ENCODE measurements around the gene TMEM131.

TMEM131 gene

GRCh38 chr2:97992836-97993825 is 2.6 kb downstream of the TMEM131 start:
- no peak for DNase-seq (ENCODE audit: low spot score)

GRCh38 chr2:97991081-97991856 is 4.5 kb downstream of the TMEM131 start:
- no peak for DNase-seq (ENCODE audit: low spot score)

- no peak for DNase-seq (ENCODE audit: low spot score)
Observed at GRCh38 chr2:97988722-97989121, 7.0 kb downstream of the TMEM131 start.

- no peak for DNase-seq (ENCODE audit: low spot score)
Observed at GRCh38 chr2:97985998-97986397, 9.8 kb downstream of the TMEM131 start.

DNA sequence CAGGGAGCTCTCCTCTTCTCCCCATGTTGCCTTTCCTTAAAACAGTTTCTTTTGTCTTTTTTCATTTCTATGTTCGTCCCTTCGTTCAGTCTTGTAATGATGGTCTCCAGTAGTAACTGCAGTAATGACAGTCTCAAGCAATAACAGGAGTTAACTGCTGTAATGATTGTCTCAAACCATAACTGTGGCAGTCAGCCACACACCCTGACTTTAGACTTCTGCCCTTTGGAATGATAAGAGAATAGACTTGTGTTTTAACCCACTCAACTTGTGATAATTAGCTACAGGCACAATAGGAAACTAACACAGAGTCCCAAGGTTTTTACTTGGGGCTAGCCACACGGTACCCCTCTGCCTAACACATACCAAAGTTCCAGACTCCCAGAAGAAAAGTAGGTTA is 12.1 kb downstream of the TMEM131 start:
- no peak for DNase-seq (ENCODE audit: low spot score)

DNA sequence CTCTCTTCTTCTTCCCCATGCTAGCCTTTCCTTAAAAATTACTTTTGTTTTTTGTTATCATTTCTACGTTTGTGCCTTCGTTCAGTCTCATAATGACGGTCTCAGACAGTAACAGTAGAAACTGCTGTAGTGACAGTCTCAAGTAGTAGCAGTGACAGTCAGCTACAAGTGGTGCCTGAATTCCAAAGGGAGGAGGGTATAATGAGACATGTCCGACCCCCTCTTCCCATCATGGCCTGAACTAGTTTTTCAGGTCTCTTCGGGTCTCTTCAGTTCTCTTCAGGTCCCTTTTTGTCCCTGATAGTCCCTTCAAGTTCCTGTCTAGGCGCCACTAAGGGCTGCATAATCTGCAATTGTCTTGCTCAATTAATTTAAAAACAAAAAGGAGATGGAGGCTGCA is 12.6 kb downstream of the TMEM131 start:
- no peak for DNase-seq (ENCODE audit: low spot score)

- DNase-seq (ENCODE audit: low spot score): no peak
Observed at GRCh38 chr2:97982621-97983020, 13.1 kb downstream of the TMEM131 start.

DNA sequence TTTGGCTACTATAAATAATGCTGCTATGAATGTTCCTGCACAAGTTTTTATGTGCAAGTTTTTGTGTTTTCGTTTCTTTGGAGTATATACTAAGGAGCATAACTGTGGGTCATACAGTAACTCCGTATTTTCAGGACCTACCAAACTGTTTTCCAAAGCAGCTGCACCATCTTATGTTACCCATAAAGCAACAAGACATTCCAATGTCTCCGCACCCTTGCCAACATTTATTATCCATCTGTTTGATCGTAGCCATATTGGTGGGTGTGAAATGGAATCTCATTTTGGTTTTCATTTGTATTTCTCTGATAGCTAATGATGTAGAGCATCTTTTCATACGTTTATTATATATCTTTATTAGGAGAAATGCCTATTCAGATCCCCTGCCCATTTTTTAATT is 13.8 kb downstream of the TMEM131 start:
- DNase-seq (ENCODE audit: low spot score): no peak

GRCh38 chr2:97979904-97980303 is 15.8 kb downstream of the TMEM131 start:
- no peak for DNase-seq (ENCODE audit: low spot score)

DNA sequence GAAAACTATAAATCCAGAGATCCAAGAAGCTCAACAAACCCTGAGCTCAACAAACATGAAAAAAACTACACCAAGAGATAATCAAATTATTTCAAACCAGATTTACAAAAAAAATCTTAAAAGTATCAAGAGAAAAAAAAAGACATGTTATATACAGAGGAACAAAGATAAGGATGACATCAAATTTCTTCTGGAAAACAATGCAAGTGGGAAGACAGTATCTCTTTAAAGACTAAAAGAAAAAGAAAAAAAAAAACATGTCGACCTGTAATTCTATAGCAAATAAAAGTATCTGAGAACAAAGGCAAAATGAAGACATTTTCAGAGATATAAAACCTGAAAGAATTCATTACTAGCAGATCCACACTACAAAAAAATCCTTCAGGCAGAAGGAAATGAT is 21.3 kb downstream of the TMEM131 start:
- DNase-seq (ENCODE audit: low spot score): no peak

DNA sequence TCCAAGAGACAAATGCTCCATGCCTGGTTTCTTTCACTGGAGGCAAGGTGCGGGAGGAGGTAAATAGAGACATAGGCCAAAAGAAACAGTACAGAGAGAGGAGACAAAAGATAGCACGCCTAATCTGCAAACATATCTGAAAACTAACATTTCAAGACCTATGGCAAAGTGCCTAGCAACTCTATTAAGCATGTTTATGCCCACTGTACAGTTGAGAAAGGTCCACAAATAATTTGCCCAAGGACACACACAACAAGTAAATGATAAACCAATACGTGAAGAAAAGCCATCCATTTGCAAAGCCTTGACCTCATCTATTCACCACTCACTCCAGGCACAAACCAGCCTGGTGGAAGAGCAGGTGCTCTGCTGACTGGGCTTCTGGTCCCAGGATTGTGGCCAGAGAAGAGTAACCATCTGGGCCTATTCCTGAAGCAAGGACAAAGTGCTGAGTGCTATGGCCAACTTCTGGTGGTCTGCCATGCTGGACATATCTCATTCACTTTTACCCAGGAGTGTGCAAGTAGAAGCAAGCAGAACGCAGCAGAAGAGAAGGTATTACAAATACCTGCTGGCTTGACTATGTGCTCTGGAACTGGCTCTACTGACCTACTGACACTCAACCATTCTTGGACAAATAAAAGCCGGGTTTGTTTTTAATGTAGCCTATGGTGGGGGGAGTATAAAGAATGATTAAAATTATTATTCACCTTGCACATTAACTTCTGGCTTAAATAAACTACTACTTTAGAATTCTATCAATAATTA is 25.3 kb downstream of the TMEM131 start:
- DNase-seq (ENCODE audit: low spot score): peak; percentile 32

DNA sequence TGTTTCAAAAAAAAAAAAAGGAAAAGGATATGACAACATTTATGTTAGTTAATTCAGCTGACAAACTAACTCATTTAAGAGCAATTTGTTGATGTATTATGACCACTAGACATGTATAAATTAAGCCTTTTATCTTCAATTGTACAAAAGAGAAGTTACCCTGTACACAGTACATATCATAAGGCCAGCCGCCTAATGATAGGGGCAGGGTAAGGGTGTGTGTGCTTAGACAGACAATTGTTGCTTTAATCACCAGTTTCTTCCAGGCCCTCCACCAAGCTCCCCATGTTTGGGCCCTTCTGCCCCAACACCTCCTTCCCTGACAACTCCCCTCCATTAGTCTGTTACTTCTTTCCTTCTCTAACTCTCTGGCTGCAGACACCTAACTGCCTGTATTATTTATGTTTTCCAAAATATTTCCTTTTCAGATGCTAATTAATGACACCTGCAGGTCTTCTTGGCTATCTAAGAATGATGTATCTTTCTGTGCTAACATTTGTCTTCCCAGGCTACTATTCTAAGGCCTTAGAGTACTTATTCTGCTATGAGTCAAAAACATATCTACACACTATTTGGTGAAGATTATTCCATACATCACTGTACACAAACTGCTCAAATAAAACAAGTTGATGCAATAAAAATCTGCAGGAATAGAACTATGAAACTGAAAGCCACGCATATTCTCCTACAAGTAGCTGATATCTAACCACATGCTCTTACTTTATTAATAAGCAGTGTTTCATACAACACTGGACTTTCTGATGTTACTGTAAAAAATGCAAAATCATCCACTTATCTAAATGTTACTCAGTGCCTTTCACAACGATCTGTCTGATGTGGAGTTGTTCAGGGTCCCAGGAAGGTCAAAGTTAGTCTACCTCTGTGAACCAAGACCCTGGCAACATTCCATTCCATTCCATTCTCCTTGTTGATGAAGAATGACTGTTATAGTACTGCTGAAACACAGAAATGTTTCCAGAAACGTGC is 26.4 kb downstream of the TMEM131 start:
- no peak for DNase-seq (ENCODE audit: low spot score)

DNA sequence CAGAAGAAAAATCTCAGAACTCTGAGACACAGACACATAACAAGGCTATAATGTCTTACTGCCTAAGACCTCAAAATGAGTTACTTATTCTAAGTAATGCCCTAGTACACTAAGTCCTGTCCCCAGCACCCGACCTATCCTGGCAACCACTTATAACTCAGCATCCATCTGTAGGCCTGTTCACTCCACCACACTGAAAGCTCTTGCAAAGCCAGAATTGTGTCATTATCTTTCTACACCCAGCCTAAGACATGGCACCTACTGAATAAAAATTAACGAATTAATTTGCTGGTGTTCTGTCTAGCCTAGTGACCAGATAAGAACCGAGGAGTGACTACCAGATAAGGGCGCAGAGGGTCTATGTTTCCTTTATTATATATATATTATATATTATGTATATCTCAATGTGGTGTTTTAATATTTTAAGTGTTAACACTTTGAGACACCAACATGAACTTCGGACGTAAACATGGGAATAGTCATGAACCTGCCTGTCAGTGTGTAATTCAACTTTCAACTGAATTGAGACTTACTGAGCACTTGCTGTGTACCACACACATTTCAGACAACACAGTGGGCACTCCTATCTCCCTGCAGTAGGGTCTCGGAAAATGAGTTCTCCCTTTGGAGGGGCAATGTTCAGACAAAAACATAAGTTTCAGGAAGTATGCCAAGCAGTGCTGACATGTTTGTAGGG is 27.7 kb downstream of the TMEM131 start:
- DNase-seq (ENCODE audit: low spot score): no peak

- DNase-seq (ENCODE audit: low spot score): no peak
Observed at GRCh38 chr2:97967216-97967592, 28.5 kb downstream of the TMEM131 start.

DNA sequence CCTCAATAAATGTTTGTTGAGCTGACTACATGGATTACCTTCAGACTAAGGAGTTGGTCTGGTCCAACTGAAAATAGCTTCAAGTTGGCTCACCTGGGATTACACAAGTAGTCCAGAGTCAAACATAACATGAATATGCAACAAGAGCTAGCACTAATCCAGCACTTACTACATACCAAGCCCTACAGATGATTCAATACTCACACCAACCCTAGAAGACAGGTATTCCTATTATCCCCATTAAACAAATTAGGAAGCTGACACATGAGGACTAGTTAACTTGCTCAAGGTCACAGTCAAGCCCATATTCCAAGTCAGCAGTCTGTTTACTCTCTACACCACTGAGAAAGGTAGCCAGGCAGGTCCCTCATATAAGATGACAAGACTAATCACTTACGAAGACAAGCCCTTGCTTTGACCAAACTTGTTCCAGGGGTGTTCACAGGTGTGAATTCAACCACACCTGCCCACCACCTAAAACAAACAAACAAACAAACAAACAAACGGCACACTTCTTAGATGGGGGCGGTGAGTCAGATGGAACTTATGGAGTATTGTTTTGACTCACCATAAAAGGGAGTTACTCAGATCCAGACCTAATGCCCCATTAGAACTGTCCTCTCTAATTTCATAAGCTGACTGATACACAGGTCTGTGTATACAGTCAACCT is 29.1 kb downstream of the TMEM131 start:
- no peak for DNase-seq (ENCODE audit: low spot score)

- no peak for DNase-seq (ENCODE audit: low spot score)
Observed at GRCh38 chr2:97965116-97965515, 30.6 kb downstream of the TMEM131 start.

DNA sequence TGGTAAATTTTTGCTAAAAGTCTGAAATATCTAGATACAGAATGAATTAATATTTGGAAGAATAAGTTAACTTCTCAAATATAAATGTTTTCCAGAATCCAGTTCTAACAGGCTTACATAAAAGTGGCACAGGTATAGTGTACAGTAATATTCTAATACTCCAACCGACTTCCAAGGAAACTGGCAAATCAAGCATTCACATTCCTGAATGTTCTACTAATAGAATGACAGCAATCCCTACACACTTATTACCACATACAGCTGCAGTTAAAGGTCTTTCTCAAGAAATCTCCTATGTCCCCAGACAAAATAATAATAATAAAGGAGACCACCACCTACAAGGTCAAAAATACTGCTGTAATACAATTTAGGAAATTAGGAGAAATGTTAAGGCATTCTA is 31.9 kb downstream of the TMEM131 start:
- DNase-seq (ENCODE audit: low spot score): no peak

GRCh38 chr2:97963079-97963406 is 32.7 kb downstream of the TMEM131 start:
- no peak for DNase-seq (ENCODE audit: low spot score)

DNA sequence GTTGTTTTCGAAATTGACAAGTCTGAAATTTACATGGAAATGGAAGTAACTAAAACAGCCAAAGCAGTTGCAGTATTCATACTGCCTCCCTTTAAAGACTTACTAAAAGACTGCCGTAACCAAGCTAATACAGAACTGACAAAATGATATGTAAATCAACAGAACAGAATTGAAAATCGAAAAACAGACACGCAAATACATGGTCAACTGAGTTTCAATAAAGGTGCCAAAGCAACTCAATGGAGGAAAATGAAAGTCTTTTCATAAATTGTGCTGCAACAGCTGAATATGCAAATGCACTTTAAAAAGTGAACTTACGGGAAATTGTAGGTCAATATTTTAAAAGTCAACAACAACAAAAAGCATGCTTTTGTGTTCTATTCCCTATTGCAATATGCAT is 34.2 kb downstream of the TMEM131 start:
- DNase-seq (ENCODE audit: low spot score): no peak

DNA sequence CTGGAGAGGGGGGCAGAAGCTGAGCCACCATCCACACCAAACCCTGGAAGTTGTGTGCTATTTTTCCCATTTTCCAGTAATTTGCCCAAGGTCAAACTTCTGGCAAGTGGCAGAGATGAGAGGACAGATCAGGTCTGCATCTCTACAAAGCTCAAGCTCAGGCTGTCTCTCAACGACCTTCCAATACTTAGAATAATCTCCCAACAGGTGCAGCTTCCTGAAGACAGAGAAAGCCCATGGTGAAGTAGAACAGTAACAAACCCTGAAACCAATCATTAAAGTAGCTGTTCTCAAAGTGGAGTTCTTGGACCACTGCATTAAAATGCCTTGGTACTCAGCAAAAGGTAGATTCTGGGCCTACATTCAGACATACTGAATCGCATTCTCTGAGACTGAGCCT is 37.6 kb downstream of the TMEM131 start:
- DNase-seq (ENCODE audit: low spot score): no peak

Data from cerebellar cortex (tissue), 1 donor.